Ectodermal cell (in vitro differentiated cells): ENCODE data around the gene SPC24.
A peak's percentile ranks its signal among the peaks of the same experiment; 100 is the strongest.

ENCODE experiments used
- H3K27ac ChIP-seq: 2 replicates; pipeline ENCODE4 v1.7.0; 2013; ENCODE audit warnings: mild to moderate bottlenecking, low read depth, low read length; ENCODE audit not compliant: insufficient read depth, poor library complexity, severe bottlenecking
- H3K27me3 ChIP-seq: 2 replicates; pipeline ENCODE4 v1.7.0; 2013; ENCODE audit warnings: mild to moderate bottlenecking, low read length; ENCODE audit not compliant: insufficient read depth, control insufficient read depth, poor library complexity, severe bottlenecking
- H3K36me3 ChIP-seq: one replicate; pipeline ENCODE4 v1.7.0; 2013; ENCODE audit warnings: low read length; ENCODE audit not compliant: control insufficient read depth, insufficient read depth
- H3K4me1 ChIP-seq: one replicate; pipeline ENCODE4 v1.7.0; 2013; ENCODE audit warnings: low read length; ENCODE audit not compliant: control insufficient read depth, insufficient read depth
- H3K4me3 ChIP-seq: 2 replicates; pipeline ENCODE4 v1.7.0; 2013; ENCODE audit warnings: low read depth, low read length, control low read depth; ENCODE audit not compliant: insufficient read depth
- H3K9me3 ChIP-seq: 2 replicates; pipeline ENCODE4 v1.7.0; 2013; ENCODE audit warnings: mild to moderate bottlenecking, low read length, moderate library complexity; ENCODE audit not compliant: control insufficient read depth
- WGBS, 2 experiments: methylation state at CpG; one replicate each; pipeline ENCODE4 v1.1.7; 2013; ENCODE audit warnings: missing lambda C conversion rate in 2 of 2; 5-methylcytosine and 5-hydroxymethylcytosine counted together

Gene SPC24

DNA sequence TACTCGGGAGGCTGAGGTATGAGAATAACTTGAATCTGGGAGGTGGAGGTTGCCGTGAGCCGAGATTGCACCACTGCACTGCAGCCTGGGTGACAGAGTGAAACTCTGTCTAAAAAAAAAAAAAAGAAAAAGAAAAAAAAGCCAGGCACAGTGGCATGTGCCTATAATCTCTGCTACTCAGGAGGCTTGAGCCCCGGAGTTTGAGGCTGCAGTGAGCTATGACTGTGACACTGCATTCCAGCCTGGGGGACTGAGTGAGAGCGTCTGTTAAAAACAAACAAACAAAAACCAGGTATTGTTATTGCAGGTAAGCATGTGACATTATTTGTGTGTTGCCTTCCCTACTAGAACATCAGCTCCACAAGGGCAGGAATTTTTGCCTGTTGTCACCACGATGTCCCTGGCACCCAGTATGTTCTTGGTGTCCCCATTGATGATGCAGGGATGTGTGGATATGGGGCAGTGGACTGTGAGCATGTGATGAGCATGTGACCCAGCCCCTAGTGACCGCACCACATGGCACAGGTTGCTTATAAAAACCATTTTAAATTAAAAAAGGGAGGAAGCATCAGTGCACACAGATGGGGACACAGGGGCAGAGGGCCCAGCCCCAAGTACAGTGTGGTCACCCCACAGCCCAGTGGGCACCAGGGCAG, 43.3 kb upstream of the SPC24 start:
- H3K4me1 ChIP-seq: peaks cover 3% of the 10 kb centered on the region
- H3K36me3 ChIP-seq: no peaks in the 10 kb centered on the region
- no peak overlapping the region for H3K27ac ChIP-seq
- H3K9me3 ChIP-seq: no peaks in the 10 kb centered on the region
- H3K27me3 ChIP-seq: no peaks in the 10 kb centered on the region
- no peak overlapping the region for H3K4me3 ChIP-seq
- WGBS, 2 experiments: 89 to 92% methylated on average over 7 of the region's 7 CpGs

DNA sequence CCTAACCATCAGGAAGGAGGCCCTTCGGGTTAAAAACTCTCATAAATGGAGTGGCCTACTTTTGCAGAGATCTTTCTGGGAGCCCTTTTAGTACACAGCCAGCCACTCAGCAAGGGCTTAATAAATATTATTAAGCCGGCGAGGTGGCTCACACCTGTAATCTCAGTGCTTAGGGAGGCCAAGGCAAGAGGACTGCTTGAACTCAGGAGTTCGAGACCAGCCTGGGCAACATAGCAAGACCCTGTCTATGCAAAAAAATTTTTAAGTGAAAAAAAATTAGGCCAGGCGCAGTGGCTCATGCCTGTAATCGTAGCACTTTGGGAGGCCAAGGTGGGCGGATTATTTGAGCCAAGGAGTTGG, 42.6 kb upstream of the SPC24 start:
- peak overlapping the region; percentile 71 for H3K4me3 ChIP-seq

DNA sequence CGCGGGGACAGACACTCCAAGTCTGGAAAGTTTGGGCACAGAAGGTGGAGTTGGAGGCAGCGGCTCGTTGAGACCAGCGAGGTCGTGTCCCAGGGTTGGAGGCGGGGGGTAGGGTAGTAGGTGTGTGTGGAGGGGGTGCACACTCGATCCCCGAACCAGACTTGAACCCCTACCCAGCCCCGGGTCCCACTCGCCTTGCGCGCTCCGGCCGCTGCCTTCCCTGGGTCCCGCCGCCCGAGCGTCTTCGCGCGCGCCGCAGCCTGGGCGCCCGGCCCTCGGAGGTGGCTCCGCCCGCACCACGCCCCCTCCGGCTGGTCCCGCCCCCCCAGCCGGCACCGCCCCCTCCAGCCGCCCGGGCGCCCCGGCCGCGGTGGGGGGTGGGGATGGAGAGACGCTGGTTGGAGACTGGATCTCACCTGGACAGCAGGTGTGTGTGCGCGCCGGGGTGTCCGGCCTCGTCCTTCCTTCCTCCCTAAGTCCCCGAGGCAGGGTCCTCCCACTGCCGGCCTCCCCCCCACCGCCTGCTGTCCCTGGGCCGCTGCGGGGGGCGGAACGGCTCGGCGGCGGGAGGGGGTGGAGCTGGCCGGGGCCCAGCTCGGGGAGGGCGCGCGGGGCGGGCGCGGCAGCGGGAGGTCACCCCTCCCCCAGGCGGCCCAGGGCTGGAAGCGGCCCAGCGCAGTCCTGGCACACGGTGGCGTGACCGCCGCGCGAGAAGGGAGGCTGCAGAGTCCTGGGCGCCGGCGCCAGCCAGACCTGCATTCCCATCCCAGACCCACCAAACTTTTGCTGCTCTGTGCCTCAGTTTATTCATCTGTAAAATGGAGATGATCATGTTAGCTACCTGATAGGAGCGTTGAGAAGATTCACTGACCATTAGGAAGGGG, 42.0 kb upstream of the SPC24 start, which contains the start of gene KANK2:
TSS of gene KANK2 (minus strand) at position 255 of the 884 bp plus-strand sequence. CDS start 3,034 bp downstream, outside the sequence.
- H3K9me3 ChIP-seq: no peaks in the 10 kb centered on the region
- 2% methylated on average over 78 of the region's 78 CpGs for WGBS, 2 experiments
- H3K27ac ChIP-seq: no peak within 1 kb of the TSS
- H3K4me1 ChIP-seq: peaks cover 3% of the 10 kb centered on the region
- no peaks in the 10 kb centered on the region for H3K36me3 ChIP-seq
- H3K27me3 ChIP-seq: no peaks in the 10 kb centered on the region
- peak within 1 kb of the TSS; percentile 71 for H3K4me3 ChIP-seq

More for the DNA sequence above, 42.6 kb upstream of the SPC24 start:
- H3K36me3 ChIP-seq: no peaks in the 10 kb centered on the region
- H3K9me3 ChIP-seq: no peaks in the 10 kb centered on the region
- no peaks in the 10 kb centered on the region for H3K27me3 ChIP-seq
- 78 to 79% methylated on average over 7 of the region's 7 CpGs for WGBS, 2 experiments
- peaks cover 3% of the 10 kb centered on the region for H3K4me1 ChIP-seq
- H3K27ac ChIP-seq: no peak overlapping the region

DNA sequence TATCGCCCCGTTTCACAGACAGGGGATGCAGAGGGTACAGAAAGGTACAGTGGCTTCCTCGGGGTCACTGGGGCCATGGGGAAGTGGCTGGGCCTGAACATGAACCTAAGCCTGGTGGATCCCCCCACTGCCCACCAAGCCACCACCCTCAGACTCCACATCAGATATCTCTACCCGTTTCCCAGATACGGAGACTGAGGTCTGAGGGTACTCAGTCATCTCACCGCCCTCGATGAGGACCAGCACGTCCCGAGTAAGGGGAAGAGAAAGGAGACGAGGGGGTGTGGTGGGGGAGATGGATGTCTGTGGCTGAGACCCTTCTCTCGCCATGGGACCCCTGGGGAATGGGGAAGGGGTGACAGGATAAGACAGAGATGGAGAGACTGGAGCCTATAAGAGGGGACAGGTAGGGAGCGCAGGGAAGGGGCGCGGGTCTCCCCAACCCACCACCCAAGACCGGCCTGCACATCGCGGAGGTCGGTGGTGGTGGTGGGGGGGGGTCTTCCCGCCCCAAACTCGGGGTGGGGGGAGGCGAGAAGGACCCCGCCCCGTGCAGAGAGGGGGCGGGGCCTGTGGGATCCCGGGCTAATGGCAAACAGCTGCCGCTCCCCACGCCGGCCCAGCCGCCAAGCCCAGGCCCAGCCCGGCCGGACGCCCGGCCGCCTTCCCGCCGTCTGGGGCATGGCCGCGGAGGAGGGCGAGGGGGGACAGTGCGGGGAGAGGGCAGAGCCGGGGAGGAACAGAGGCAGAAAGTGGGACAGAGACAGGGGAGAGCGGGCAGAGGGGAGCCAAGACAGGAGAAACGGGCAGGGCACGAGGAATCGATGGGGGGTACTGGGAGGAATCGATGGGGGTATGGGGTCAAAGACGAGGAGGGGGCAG, 41.1 kb upstream of the SPC24 start:
- Histone ChIP-seq H3K4me1 (peaks cover 3% of the 10 kb centered on the region), H3K36me3 (no peaks in the 10 kb centered on the region)

DNA sequence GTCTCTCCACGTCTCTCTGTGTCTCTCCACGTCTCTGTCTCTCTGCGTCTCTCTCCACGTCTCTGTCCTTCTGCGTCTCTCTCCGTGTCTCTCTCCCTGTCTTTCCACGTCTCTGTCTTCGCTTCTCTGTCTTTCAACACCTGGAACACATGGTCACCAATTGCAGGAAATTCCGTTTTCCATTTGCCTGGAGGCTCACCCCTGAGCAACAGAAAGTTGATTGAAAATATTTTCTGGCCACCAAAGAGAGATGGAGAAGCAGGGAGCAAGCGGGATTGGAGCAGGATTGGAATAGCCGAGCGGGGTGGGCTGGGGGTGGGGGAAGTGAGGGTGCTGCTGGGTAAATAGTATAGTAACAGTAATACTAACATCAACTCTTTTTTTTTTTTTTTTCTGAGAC, 40.1 kb upstream of the SPC24 start:
- no peak overlapping the region for H3K4me3 ChIP-seq
- H3K9me3 ChIP-seq: no peaks in the 10 kb centered on the region

More for the DNA sequence above, 41.1 kb upstream of the SPC24 start:
- Histone ChIP-seq H3K27me3 (no peaks in the 10 kb centered on the region), H3K27ac (no peak overlapping the region), H3K4me3 (peak overlapping the region; percentile 71), H3K9me3 (no peaks in the 10 kb centered on the region)
- 14 to 16% methylated on average over 47 of the region's 47 CpGs for WGBS, 2 experiments

DNA sequence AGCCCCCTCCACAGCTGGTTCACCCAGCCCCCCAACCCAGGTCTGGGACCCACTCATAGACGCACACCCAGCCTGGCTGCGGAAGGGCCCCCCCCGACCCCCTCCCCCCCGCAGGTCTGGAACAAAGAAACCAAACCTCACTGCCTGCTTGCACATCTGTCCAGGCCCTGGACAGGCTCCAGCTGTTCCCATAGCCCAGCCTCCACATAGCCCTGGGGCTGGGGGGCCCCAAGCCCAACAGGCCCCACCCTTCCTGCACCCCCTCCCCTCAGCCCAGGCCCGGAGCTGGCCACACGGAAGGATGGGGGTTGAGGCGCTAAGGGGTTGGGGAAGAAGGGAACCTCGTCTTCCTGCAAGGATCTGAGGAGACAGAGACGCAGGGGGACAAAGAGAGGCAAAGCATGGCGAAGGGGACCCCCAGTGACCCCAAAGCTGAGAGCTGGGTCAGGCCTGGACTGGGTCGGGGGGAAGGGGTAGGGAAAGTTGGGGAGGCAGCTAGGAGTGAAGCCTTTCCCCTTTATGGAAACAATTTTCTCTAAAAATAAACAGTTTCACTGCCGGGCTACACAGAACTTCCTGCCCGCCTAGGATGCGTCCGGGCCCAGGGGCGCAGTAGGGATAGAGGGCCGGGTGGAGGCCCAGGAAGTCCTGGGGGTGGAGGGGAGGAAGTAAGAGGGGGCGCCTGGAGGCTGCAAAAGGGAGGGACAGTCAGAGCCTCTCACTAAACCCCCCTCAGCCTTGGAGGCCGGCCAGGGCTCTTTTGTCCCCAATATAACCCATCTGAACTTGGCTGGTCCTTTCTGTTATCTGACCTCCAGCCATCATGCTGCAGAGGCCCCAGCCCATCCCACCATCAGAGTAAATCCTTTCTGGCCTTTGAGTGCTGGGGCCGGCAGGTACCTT, 39.3 kb upstream of the SPC24 start:
- 79 to 84% methylated on average over 19 of the region's 20 CpGs for WGBS, 2 experiments
- Histone ChIP-seq H3K27me3 (no peaks in the 10 kb centered on the region), H3K9me3 (no peaks in the 10 kb centered on the region), H3K4me3 (no peak overlapping the region), H3K4me1 (peaks cover 3% of the 10 kb centered on the region), H3K36me3 (no peaks in the 10 kb centered on the region), H3K27ac (no peak overlapping the region)

More for the DNA sequence above, 40.1 kb upstream of the SPC24 start:
- Histone ChIP-seq H3K4me1 (peaks cover 3% of the 10 kb centered on the region), H3K27me3 (no peaks in the 10 kb centered on the region), H3K27ac (no peak overlapping the region), H3K36me3 (no peaks in the 10 kb centered on the region)
- WGBS, 2 experiments: 91 to 94% methylated on average over 12 of the region's 12 CpGs

DNA sequence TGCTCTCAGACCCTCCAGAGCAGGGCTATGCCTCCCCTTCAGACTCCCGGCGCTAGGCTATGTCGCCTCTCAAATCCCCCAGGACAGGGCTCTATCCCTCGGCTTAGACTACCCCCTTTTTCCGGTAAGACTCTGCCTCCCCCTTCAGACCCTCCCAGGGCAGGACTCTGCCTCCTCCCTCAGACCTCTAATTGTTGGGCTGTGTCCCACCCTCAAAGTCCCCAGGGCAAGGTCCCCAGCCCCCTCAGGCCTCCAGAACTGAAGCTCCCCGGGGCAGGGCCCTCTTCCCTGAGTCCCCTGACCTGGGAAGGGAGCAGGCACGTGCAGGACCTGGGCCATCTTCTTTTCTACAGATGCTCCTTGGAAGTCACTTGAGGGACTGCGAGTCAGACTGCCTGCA, 38.6 kb upstream of the SPC24 start:
- Histone ChIP-seq H3K4me3 (no peak overlapping the region), H3K4me1 (peaks cover 3% of the 10 kb centered on the region)

DNA sequence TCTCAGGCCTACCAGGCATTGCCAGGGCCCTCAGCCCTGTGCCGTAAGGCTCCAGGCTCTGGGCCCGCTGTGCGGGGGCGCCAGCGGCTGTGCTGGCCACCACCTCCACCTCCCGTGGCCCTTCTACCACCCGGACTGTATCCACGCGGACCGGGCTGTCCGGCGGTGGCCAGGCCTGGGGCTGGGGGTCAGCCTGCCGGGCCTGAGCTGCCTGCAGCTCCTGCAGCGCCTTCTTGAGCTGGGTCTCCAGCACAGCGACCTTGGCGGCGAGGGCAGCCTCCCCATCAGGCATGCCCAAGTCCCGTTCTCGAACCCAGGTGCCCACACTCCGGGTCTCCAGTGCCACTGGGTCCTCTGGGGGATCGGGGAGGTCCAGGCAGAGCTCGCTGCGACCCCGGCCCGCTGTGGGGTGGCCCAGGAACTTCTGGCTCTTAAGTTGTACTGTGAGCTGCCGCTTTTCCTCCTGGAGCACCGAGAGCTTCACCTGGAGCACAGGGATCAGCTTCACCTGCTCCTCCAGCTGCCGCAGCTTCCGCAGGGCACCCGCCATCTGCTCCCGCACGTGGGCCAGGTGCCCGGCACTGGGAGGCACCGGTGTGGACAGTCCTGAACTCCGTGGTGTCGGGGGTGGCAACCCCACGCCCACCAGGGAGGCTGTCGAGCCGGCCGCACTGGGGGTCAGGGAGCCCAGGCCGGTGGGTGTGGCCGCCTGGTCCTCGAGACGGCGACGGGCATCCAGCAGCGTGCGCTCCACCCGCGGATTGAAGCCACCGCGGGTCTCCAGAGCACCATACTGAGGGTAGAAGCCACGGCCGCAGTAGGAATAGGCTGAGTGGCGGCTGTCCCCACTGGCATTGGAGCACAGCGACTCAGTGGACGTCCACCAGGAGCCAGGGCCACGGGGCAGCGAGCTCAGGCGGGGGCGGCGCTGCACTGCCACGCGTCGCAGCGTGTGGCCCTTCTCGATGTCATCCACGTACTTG, 37.7 kb upstream of the SPC24 start:
- Histone ChIP-seq H3K36me3 (no peaks in the 10 kb centered on the region), H3K27me3 (no peaks in the 10 kb centered on the region), H3K9me3 (no peaks in the 10 kb centered on the region), H3K4me1 (peaks cover 3% of the 10 kb centered on the region), H3K27ac (no peak overlapping the region), H3K4me3 (no peak overlapping the region)
- WGBS, 2 experiments: 94 to 95% methylated on average over 68 of the region's 68 CpGs

More for the DNA sequence above, 38.6 kb upstream of the SPC24 start:
- Histone ChIP-seq H3K27ac (no peak overlapping the region), H3K27me3 (no peaks in the 10 kb centered on the region), H3K36me3 (no peaks in the 10 kb centered on the region), H3K9me3 (no peaks in the 10 kb centered on the region)
- 92% methylated on average over 8 of the region's 8 CpGs for WGBS, 2 experiments
